Adrenal gland (tissue), 12 donors: ENCODE results near the gene MLIP. TPM values are rescaled to one million over a fixed set of nuclear protein-coding genes. Genes with fewer than 3 reads are reported as not detected.
"Not testable (repeated sequence)": the region's sequence is repeated elsewhere in the genome, so short reads cannot be mapped to it uniquely, and the experiment has no call there.

Source experiments
- DNase-seq, 7 donors: peaks; one replicate each; pipeline ENCODE4 v3.0.0-alpha.2; 2019 to 2020
- H3K27ac ChIP-seq, 5 donors: fragments of 200-600 bp; sonication (generic) in 4 of 5; 1 replicate in 3 of 5; 2 replicates in 2 of 5; pipeline versions ENCODE4 v1.5.1 to v1.8.0; 2016 to 2020; ENCODE audit warnings: mild to moderate bottlenecking in 1 of 5
- H3K27me3 ChIP-seq: fragments of 200-600 bp; 2 replicates; pipeline ENCODE4 v1.8.0; 2021
- H3K36me3 ChIP-seq, 2 donors: fragments of 200-600 bp; replicated peaks in 1 of 2; 1 replicate in 1 of 2; 2 replicates in 1 of 2; pipeline versions ENCODE4 v1.5.1 to v1.8.0; 2018 to 2022
- H3K4me1 ChIP-seq, 2 donors: fragments of 200-600 bp; replicated peaks in 1 of 2; 1 replicate in 1 of 2; 2 replicates in 1 of 2; pipeline versions ENCODE4 v1.5.1 to v1.8.0; 2018 to 2021
- H3K4me3 ChIP-seq, 4 donors: fragments of 200-600 bp; sonication (generic) in 3 of 4; one replicate each; pipeline ENCODE4 v1.5.1; 2016 to 2018
- H3K9me3 ChIP-seq, 3 donors: fragments of 200-600 bp; sonication (generic) in 1 of 3; replicated peaks in 1 of 3; 1 replicate in 2 of 3; 2 replicates in 1 of 3; pipeline versions ENCODE4 v1.5.1 to v1.8.0; 2016 to 2021
- POLR2A ChIP-seq, 2 donors: fragments of 450-650 bp; IDR thresholded peaks; one replicate each; pipeline ENCODE4 v1.6.1; 2017; ENCODE audit warnings: antibody characterized with exemption in 2 of 2, mild to moderate bottlenecking in 2 of 2, moderate library complexity in 1 of 2
- WGBS, 4 donors: extraction: QIAGEN DNeasy Blood & Tissue Kit in 2 of 4; methylation state at CpG; one replicate each; pipeline versions ENCODE4 v1.1.5 to v1.1.7; 2013 to 2017; 5-methylcytosine and 5-hydroxymethylcytosine counted together
- intact Hi-C, 2 donors: fragments of 100-400 bp; cut with DNase I; formaldehyde crosslinking; loops; one replicate each; pipeline versions ENCODE4 v1.14.1 to v1.15.0; 2022 to 2023
- polyA plus RNA-seq, 3 donors: library from polyadenylated mRNA; stranded (reverse); fragments of 200-250 nt in 2 of 3; fragments of 350-450 nt in 1 of 3; fragmentation: Illumina TruSeq in 1 of 3; extraction: RNeasy Lipid Tissue Mini Kit (QIAGEN cat#74804) in 1 of 3; gene quantifications; one replicate each; pipeline ENCODE4 v1.2.3, GENCODE V29; 2013 to 2014
- total RNA-seq, 9 donors: library from RNA; depleted of rRNA in 4 of 9; stranded (reverse); fragments of >200 nt in 4 of 9; fragments of 120-200 nt in 1 of 9; fragmentation: NEBNext Ultra II Directional in 1 of 9; extraction: Animal tissue kit (Norgen Biotek cat#: 25700) in 1 of 9; gene quantifications; one replicate each; pipeline versions ENCODE4 v1.1.0 to v1.2.4, GENCODE V29; 2013 to 2023
- TF ChIP-seq, protein P1 (sequence below), 6 experiments: fragments of 450-650 bp in 4 of 6; fragments of 200-600 bp in 2 of 6; sonication (generic) in 1 of 6; IDR thresholded peaks; 1 replicate in 5 of 6; 2 replicates in 1 of 6; pipeline versions ENCODE4 v1.5.1 to v1.8.0; 2016 to 2021; ENCODE audit warnings: antibody characterized with exemption in 6 of 6, mild to moderate bottlenecking in 2 of 6, moderate library complexity in 1 of 6
- donor health status: healthy with polysubstance abuse.
- donor health status: Bipolar disorder and iron deficiency.
- donor health status: DM: yes; HTN: yes; CAD: no.
- donor health status: DM: no; HTN: no; CAD: no.
- donor health status: DM: no; HTN: no; CAD: no.
- donor health status: DM: yes; HTN: yes; CAD: no.

Gene MLIP
- total and polyA plus RNA-seq, 12 donors: 0.88 to 9.6 (median 5.0) TPM

DNA sequence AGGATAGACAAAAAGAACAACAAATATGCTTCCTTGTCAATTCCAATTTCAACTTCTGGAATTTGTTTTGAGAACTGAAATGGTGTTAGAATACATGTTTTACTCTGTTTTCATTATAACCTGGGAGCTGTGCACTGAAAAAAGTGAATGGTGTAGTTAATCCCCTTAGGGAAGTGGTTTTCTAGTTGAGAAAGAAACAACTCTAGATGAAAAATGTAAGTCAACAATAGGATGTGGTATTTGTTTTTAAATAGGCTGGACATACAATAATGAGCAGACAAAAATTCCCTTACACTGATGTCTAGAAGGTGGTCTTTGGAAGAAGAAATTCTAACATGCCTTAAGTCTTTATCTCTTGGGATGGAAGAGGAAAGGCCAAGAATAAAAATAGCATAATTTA, 137.1 kb downstream of the MLIP start:
- Histone ChIP-seq H3K27ac (no peak overlapping the region), H3K27me3 (no peaks in the 10 kb centered on the region), H3K4me3 (no peak overlapping the region), H3K36me3 (no peaks in the 10 kb centered on the region), H3K9me3 (no peaks in the 10 kb centered on the region), H3K4me1 (no peaks in the 10 kb centered on the region)
- intact Hi-C loops: no loop called here
- DNase-seq: no peak
- no peak for TF ChIP-seq POLR2A (IDR thresholded peaks at IDR 0.05)
- TF ChIP-seq, protein P1, sequence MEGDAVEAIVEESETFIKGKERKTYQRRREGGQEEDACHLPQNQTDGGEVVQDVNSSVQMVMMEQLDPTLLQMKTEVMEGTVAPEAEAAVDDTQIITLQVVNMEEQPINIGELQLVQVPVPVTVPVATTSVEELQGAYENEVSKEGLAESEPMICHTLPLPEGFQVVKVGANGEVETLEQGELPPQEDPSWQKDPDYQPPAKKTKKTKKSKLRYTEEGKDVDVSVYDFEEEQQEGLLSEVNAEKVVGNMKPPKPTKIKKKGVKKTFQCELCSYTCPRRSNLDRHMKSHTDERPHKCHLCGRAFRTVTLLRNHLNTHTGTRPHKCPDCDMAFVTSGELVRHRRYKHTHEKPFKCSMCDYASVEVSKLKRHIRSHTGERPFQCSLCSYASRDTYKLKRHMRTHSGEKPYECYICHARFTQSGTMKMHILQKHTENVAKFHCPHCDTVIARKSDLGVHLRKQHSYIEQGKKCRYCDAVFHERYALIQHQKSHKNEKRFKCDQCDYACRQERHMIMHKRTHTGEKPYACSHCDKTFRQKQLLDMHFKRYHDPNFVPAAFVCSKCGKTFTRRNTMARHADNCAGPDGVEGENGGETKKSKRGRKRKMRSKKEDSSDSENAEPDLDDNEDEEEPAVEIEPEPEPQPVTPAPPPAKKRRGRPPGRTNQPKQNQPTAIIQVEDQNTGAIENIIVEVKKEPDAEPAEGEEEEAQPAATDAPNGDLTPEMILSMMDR (IDR thresholded peaks at IDR 0.05): no peak

DNA sequence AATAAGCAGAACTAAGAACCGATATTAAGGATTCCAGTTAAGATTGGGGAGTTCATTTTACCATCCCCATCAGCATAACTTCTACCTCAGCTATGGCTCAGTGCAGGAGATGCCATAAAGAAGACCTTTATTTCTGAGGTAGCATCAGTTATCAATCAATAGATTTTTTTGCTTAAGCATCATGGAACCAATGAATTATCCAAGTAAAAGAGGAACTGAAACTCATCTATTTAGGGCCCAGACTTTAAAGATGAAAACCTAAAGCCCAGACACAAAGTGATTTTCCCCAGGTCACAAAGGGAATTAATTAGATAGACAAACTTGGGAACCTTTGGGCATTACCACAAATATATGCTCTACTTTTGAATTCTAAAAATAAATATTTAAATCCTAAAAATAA, 137.8 kb downstream of the MLIP start:
- TF ChIP-seq, protein P1 (IDR thresholded peaks at IDR 0.05): no peak
- no peak for TF ChIP-seq POLR2A (IDR thresholded peaks at IDR 0.05)
- intact Hi-C loops: no loop called here
- no peak overlapping the region for H3K27ac ChIP-seq
- H3K4me1 ChIP-seq: no peaks in the 10 kb centered on the region
- DNase-seq: no peak
- no peaks in the 10 kb centered on the region for H3K27me3 ChIP-seq
- H3K4me3 ChIP-seq: no peak overlapping the region
- no peaks in the 10 kb centered on the region for H3K36me3 ChIP-seq
- no peaks in the 10 kb centered on the region for H3K9me3 ChIP-seq
- 78 to 92% (median 85%) methylated on average over 1 of the region's 1 CpG for WGBS, 4 donors

DNA sequence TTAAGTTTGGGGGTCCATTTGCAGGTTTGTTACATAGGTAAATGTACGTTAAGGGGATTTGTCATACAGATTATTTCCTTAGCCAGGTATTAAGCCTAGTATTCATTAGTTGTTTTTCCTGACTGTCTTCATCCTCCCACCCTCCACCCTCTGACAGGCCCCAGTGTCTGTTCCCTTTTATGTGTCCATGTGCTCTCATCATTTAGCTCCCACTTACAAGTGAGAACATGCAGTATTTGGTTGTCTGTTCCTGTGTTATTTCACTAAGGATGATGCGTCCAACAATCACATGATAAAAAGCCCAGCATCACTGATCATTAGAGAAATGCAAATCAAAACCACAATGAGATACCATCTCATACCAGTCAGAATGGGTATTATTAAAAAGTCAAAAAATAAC, 138.6 kb downstream of the MLIP start:
- H3K27me3 ChIP-seq, H3K27ac ChIP-seq, H3K9me3 ChIP-seq, H3K4me1 ChIP-seq, DNase-seq, intact Hi-C loops, H3K4me3 ChIP-seq, H3K36me3 ChIP-seq: not testable (repeated sequence)
- 84 to 94% (median 89%) methylated on average over 2 of the region's 2 CpGs for WGBS, 4 donors

DNA sequence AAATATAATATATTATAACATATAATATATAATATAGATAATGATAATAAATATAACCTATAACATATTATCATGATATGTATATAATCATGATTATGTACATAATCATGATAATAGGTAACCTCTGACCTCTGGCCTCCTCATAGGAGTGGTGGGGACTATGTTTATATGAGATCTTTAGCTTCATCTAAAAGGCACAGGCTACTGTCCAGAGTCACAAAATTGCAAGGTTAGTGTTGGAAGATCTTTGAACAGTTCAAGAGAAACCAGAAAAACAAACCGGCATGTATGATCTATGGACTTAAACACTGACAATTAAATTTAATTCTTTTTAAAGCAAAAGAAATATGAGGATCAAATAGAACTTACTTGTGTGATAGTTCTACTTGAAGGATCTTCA, 141.3 kb downstream of the MLIP start:
- intact Hi-C loops: no loop called here
- 92 to 95% (median 92%) methylated on average over 1 of the region's 1 CpG for WGBS, 4 donors
- H3K9me3 ChIP-seq: no peaks in the 10 kb centered on the region

DNA sequence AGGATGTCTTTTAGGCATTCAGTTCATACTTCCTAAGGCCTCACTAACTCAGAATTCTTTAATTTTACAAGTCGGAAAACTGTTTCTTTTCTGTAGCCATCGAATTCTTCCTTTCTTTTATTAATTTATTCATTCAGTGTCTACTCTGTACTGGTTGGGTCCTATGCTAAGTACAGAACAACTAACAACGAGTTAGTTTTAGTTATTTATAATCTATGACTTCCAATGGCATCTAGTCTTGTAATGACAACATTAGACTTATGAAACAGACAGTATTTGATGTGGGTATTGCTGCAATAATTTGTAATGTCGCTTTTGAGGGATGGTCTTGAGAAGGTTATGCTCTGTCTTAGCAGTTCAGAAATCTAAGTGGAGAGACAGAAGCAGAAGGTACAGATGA, 141.7 kb downstream of the MLIP start:
- no peak overlapping the region for H3K4me3 ChIP-seq
- WGBS, 4 donors: 82 to 94% (median 92%) methylated on average over 4 of the region's 4 CpGs
- TF ChIP-seq, protein P1 (IDR thresholded peaks at IDR 0.05): no peak
- no peak for TF ChIP-seq POLR2A (IDR thresholded peaks at IDR 0.05)
- H3K36me3 ChIP-seq: no peaks in the 10 kb centered on the region
- no peak for DNase-seq
- H3K27me3 ChIP-seq: no peaks in the 10 kb centered on the region
- no peak overlapping the region for H3K27ac ChIP-seq
- intact Hi-C loops: no loop called here
- no peaks in the 10 kb centered on the region for H3K9me3 ChIP-seq
- no peaks in the 10 kb centered on the region for H3K4me1 ChIP-seq

More for the DNA sequence above, 141.3 kb downstream of the MLIP start:
- H3K4me1 ChIP-seq: no peaks in the 10 kb centered on the region
- no peak for TF ChIP-seq POLR2A (IDR thresholded peaks at IDR 0.05)
- TF ChIP-seq, protein P1 (IDR thresholded peaks at IDR 0.05): no peak
- no peak overlapping the region for H3K4me3 ChIP-seq
- no peaks in the 10 kb centered on the region for H3K27me3 ChIP-seq
- H3K27ac ChIP-seq: no peak overlapping the region
- no peak for DNase-seq
- H3K36me3 ChIP-seq: no peaks in the 10 kb centered on the region
